CD4-positive, alpha-beta memory T cell (primary cell): ENCODE results near the gene GTF2B. TPM values are rescaled to one million over a fixed set of nuclear protein-coding genes. Genes with fewer than 3 reads are reported as not detected.
"Not testable (repeated sequence)": the region's sequence is repeated elsewhere in the genome, so short reads cannot be mapped to it uniquely, and the experiment has no call there.

Experiments used
- CTCF ChIA-PET: fragments of 350-600 bp; sonication (Branson Sonifier 250); formaldehyde crosslinking; loops from one replicate; lab custom pipeline; 2021; ENCODE audit warnings: inconsistent platforms; ENCODE audit not compliant: partially characterized antibody; lab: Charles Lee
- POLR2A ChIA-PET: fragments of 350-600 bp; sonication (Branson Sonifier 250); formaldehyde crosslinking; loops from one replicate; lab custom pipeline; 2021; ENCODE audit not compliant: partially characterized antibody; lab: Charles Lee
- DNase-seq, 5 donors: peaks; one replicate each; pipeline versions ENCODE4 v3.0.0 to v3.0.0-alpha.2; 2020 to 2022; ENCODE audit warnings: mixed read lengths in 1 of 5
- H3K27ac ChIP-seq: one replicate; pipeline ENCODE4 v1.7.0; 2013; ENCODE audit warnings: low read depth, low read length
- H3K27me3 ChIP-seq: 2 replicates; pipeline ENCODE4 v1.7.0; 2013; ENCODE audit warnings: mild to moderate bottlenecking, low read length, moderate library complexity; ENCODE audit not compliant: insufficient read depth
- H3K36me3 ChIP-seq: 2 replicates; pipeline ENCODE4 v1.7.0; 2013; ENCODE audit warnings: mild to moderate bottlenecking, low read length, moderate library complexity; ENCODE audit not compliant: insufficient read depth
- H3K4me1 ChIP-seq: 2 replicates; pipeline ENCODE4 v1.7.0; 2013; ENCODE audit warnings: mild to moderate bottlenecking, low read length, moderate library complexity; ENCODE audit not compliant: insufficient read depth
- H3K4me3 ChIP-seq, 2 donors: one replicate each; pipeline ENCODE4 v1.7.0; 2013; ENCODE audit warnings: low read length in 2 of 2, mild to moderate bottlenecking in 1 of 2
- H3K9me3 ChIP-seq, 2 donors: one replicate each; pipeline ENCODE4 v1.7.0; 2013; ENCODE audit warnings: low read length in 2 of 2, control low read depth in 1 of 2; ENCODE audit not compliant: control insufficient read depth in 1 of 2
- H3K27ac Mint-ChIP-seq, 7 donors: one replicate each; pipeline ENCODE4 v1.8.0; 2020 to 2021; ENCODE audit warnings: mixed read lengths in 7 of 7, mild to moderate bottlenecking in 6 of 7, inconsistent platforms in 3 of 7, moderate library complexity in 3 of 7
- H3K27me3 Mint-ChIP-seq, 2 donors: one replicate each; pipeline ENCODE4 v1.8.0; 2020 to 2021; ENCODE audit warnings: mixed read lengths in 2 of 2
- H3K36me3 Mint-ChIP-seq, 2 donors: one replicate each; pipeline ENCODE4 v1.8.0; 2020 to 2021; ENCODE audit warnings: mixed read lengths in 2 of 2, inconsistent platforms in 1 of 2, mild to moderate bottlenecking in 1 of 2
- H3K4me1 Mint-ChIP-seq, 4 donors: one replicate each; pipeline ENCODE4 v1.8.0; 2020 to 2021; ENCODE audit warnings: mixed read lengths in 4 of 4, mild to moderate bottlenecking in 1 of 4
- H3K4me3 Mint-ChIP-seq, 8 donors: one replicate each; pipeline ENCODE4 v1.8.0; 2020 to 2021; ENCODE audit warnings: mixed read lengths in 8 of 8, mild to moderate bottlenecking in 7 of 8, moderate library complexity in 6 of 8, inconsistent platforms in 3 of 8
- H3K9me3 Mint-ChIP-seq, 8 donors: one replicate each; pipeline ENCODE4 v1.8.0; 2020 to 2021; ENCODE audit warnings: mixed read lengths in 8 of 8, mild to moderate bottlenecking in 5 of 8, inconsistent platforms in 3 of 8, moderate library complexity in 1 of 8
- intact Hi-C: fragments of 100-400 bp; cut with micrococcal nuclease; formaldehyde crosslinking; loops from one replicate; pipeline ENCODE4 v1.15.1; 2023
- polyA plus RNA-seq, 2 donors: library from polyadenylated mRNA; unstranded; fragments of 300-500 nt; fragmentation: Illumina TruSeq; gene quantifications; one replicate each; pipeline ENCODE4 v1.2.3, GENCODE V29; 2021
- total RNA-seq, 2 experiments: library from RNA; stranded (reverse); gene quantifications; one replicate each; pipeline ENCODE4 v1.2.3, GENCODE V29; 2021

Gene GTF2B
- total and polyA plus RNA-seq, 4 experiments from 2014 or later, result 43.9 to 68.5 (median 49.2) TPM

DNA sequence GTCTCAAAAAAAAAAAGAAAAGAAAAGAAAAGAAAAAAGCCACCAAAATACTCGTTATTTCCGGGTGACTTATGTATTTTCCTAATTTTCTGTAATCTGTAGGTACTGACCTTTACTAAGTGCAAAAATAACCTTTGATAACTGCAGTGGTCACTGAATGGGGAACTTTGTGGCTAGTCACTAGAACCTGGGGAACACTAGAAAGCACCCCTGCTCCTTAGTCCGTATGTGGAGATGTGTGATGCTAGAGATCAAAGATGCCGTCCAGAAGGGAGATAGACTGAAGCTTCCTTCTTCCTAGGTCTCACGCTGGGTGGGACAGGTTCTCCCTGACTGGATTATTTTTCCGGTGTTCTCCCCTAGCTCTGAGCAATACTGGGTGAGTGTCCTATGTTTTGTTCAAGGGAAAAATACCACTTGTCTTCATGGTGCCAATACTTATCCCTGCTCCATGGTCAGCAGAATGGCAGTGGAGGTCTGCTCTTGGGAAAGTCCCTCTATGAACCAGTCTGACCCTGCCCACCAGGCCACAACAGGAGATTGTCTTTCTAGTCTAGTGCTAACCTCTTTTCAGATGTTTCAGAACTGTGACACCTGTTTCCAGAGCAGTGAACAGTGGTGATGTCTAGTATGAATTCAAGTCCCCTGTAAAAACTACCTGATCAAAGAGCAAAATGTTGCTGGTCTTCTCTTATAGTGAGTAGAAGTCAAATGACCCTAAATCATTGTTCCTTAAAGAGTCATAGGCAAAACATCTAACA lies 39.9 kb downstream of the GTF2B start:
- ChIA-PET POLR2A (interaction anchor here (1.5 kb wide), 1 partner anchor 39 kb away, joined by 3 read pairs; the partner anchor contains the start of gene GTF2B), CTCF (no interaction called here)
- Mint-ChIP-seq H3K9me3 (no peaks in the 10 kb centered on the region), H3K4me3 (no peak overlapping the region), H3K4me1 (peaks cover 0 to 4% (median under 1%) of the 10 kb centered on the region in 4 donors), H3K27me3 (no peaks in the 10 kb centered on the region), H3K27ac (peak overlapping the region in 5 of 7 donors; percentile 22 to 64 (median 37)), H3K36me3 (peaks cover 21 to 51% of the 10 kb centered on the region in 2 donors)
- intact Hi-C loops, result no loop called here
- no peak for DNase-seq
- peaks cover 30% of the 10 kb centered on the region for H3K36me3 ChIP-seq
- no peaks in the 10 kb centered on the region for H3K4me1 ChIP-seq
- H3K9me3 ChIP-seq, result no peaks in the 10 kb centered on the region
- no peak overlapping the region for H3K4me3 ChIP-seq
- no peak overlapping the region for H3K27ac ChIP-seq
- H3K27me3 ChIP-seq, result no peaks in the 10 kb centered on the region

DNA sequence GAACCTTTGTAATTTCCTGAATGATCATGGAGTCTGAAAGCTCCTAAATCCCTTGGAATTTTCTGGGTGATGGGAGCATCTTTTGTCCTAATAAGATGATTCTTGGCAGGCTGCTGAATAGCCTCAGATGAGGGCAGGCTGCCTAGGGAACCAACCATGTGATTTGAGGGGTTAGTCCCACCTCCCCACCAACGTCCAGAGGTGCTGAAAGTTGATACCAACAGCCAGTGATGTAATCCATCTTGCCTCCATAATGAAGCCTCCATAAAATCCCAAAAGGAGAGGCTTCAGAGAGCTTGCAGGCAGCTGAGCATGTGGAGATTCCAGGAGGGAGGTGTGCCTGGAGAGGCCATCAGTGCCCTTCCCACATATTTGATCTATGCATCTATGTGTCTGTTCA lies 43.7 kb downstream of the GTF2B start:
- ChIA-PET POLR2A (interaction anchor here (2.1 kb wide), 1 partner anchor 17 kb away, joined by 7 read pairs; no protein-coding TSS in a partner anchor), CTCF (interaction anchor here (1.0 to 1.8 kb wide), 3 partner anchors 13 to 29 kb away, joined by 3 to 9 read pairs (median 4); no protein-coding TSS in a partner anchor)
- Mint-ChIP-seq H3K4me1 (peaks cover 0 to 3% (median under 1%) of the 10 kb centered on the region in 4 donors), H3K27ac (no peak overlapping the region), H3K27me3 (no peaks in the 10 kb centered on the region), H3K4me3 (no peak overlapping the region), H3K36me3 (peaks cover 9 to 24% of the 10 kb centered on the region in 2 donors), H3K9me3 (no peaks in the 10 kb centered on the region)
- no peaks in the 10 kb centered on the region for H3K27me3 ChIP-seq
- H3K4me1 ChIP-seq, result no peaks in the 10 kb centered on the region
- H3K9me3 ChIP-seq, result no peaks in the 10 kb centered on the region
- no peak overlapping the region for H3K27ac ChIP-seq
- H3K4me3 ChIP-seq, result no peak overlapping the region
- H3K36me3 ChIP-seq, result peaks cover 8% of the 10 kb centered on the region
- intact Hi-C loops, result no loop called here
- DNase-seq, result no peak

DNA sequence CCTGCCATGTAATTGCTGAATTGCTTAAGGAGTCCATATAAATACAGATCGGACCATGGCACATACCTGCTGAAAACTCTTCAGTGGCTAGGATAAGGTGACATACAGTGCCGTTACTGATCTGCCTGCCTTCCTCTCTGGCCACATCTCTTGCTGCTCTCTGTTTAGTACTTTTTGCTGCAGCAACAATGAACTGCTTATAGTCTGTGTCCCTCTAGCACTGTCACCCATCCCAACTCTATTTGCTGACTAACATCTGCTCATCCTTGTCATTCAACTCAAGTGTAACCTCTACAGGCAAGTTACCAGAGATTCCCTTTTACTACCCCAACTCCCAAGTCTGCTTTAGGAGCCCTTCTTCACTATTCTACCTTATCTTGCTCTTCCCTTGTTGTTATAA lies 65.6 kb downstream of the GTF2B start:
- Histone ChIP-seq H3K27me3 (no peaks in the 10 kb centered on the region), H3K4me1 (no peaks in the 10 kb centered on the region), H3K4me3 (no peak overlapping the region), H3K9me3 (no peaks in the 10 kb centered on the region), H3K27ac (no peak overlapping the region), H3K36me3 (peaks cover 9% of the 10 kb centered on the region)
- no peak overlapping the region for H3K4me3 Mint-ChIP-seq
- H3K27ac Mint-ChIP-seq, result peak overlapping the region in 1 of 7 donors; percentile 58
- no peaks in the 10 kb centered on the region for H3K27me3 Mint-ChIP-seq
- POLR2A ChIA-PET, result no interaction called here
- CTCF ChIA-PET, result no interaction called here
- intact Hi-C loops, result no loop called here
- DNase-seq, result no peak
- no peaks in the 10 kb centered on the region for H3K4me1 Mint-ChIP-seq
- H3K36me3 Mint-ChIP-seq, result peaks cover 38 to 49% of the 10 kb centered on the region in 2 donors
- H3K9me3 Mint-ChIP-seq, result no peaks in the 10 kb centered on the region

DNA sequence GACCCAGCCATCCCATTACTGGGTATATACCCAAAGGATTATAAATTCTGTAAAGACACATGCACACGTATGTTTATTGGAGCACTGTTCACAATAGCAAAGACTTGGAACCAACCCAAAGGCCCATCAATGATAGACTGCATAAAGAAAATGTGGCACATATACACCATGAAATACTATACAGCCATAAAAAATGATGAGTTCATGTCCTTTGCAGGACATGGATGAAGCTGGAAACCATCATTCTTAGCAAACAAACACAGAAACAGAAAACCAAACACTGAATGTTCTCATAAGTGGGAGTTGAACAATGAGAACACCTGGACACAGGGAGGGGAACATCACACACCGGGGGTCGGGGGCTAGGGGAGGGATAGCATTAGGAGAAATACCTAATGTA lies 71.7 kb downstream of the GTF2B start:
- H3K36me3 ChIP-seq, result peaks cover 12% of the 10 kb centered on the region

DNA sequence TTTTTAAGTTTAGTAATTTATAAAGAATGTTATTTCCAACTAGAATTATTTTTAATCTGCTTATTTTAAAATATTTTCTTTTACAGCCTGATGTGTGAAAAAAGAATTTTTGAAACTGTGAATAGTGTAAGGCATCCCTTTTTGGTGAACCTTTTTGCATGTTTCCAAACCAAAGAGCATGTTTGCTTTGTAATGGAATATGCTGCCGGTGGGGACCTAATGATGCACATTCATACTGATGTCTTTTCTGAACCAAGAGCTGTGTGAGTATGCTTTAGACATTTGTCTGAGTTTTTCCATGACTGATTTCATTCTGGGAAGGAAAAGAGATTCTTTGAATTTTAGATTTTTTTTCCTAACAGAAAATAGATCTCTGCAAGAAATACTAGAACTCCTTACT lies 77.9 kb downstream of the GTF2B start:
- H3K36me3 ChIP-seq, result peaks cover 6% of the 10 kb centered on the region
- CTCF ChIA-PET, result no interaction called here
- no peak for DNase-seq
- no peaks in the 10 kb centered on the region for H3K9me3 Mint-ChIP-seq
- intact Hi-C loops, result no loop called here
- no peak overlapping the region for H3K27ac ChIP-seq
- no peak overlapping the region for H3K27ac Mint-ChIP-seq
- peaks cover 38 to 40% of the 10 kb centered on the region in 2 donors for H3K36me3 Mint-ChIP-seq
- H3K4me3 ChIP-seq, result no peak overlapping the region
- H3K9me3 ChIP-seq, result no peaks in the 10 kb centered on the region
- H3K27me3 ChIP-seq, result no peaks in the 10 kb centered on the region
- H3K4me1 Mint-ChIP-seq, result no peaks in the 10 kb centered on the region
- POLR2A ChIA-PET, result no interaction called here
- no peaks in the 10 kb centered on the region for H3K27me3 Mint-ChIP-seq
- no peaks in the 10 kb centered on the region for H3K4me1 ChIP-seq
- H3K4me3 Mint-ChIP-seq, result no peak overlapping the region

More for the DNA sequence above, 71.7 kb downstream of the GTF2B start:
- H3K9me3 ChIP-seq, H3K27ac Mint-ChIP-seq, H3K27ac ChIP-seq, CTCF ChIA-PET, H3K4me3 Mint-ChIP-seq, H3K27me3 Mint-ChIP-seq, H3K9me3 Mint-ChIP-seq, intact Hi-C loops, H3K4me1 ChIP-seq, H3K4me3 ChIP-seq, H3K4me1 Mint-ChIP-seq, H3K27me3 ChIP-seq, DNase-seq, POLR2A ChIA-PET: not testable (repeated sequence)
- H3K36me3 Mint-ChIP-seq, result peaks cover 42 to 44% of the 10 kb centered on the region in 2 donors

DNA sequence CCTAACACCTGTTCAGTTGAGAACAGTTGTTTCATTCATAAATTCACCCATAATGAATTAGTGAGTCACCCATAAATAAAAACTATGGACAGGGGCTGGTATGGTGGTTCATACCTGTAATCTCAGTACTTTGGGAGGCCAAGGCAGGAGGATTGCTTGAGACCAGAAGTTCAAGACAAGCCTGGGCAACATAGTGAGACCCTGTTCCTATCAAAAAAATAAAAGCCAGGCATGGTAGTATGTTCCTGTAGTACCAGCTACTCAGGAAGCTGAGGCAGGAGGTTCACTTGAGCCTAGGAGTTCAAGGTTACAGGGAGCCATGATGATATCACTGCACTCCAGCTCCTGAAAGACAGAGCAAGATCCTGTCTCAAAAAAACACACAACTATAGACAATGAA lies 79.0 kb downstream of the GTF2B start:
- H3K36me3 ChIP-seq, result peaks cover 6% of the 10 kb centered on the region
- no peaks in the 10 kb centered on the region for H3K27me3 ChIP-seq
- POLR2A ChIA-PET, result no interaction called here
- Mint-ChIP-seq H3K4me3 (no peak overlapping the region), H3K4me1 (no peaks in the 10 kb centered on the region), H3K27ac (peak overlapping the region in 1 of 7 donors; percentile 4), H3K36me3 (peaks cover 32 to 34% of the 10 kb centered on the region in 2 donors), H3K9me3 (no peaks in the 10 kb centered on the region), H3K27me3 (no peaks in the 10 kb centered on the region)
- no peaks in the 10 kb centered on the region for H3K9me3 ChIP-seq
- CTCF ChIA-PET, result no interaction called here
- H3K4me3 ChIP-seq, result no peak overlapping the region
- H3K4me1 ChIP-seq, result no peaks in the 10 kb centered on the region
- H3K27ac ChIP-seq, result no peak overlapping the region
- intact Hi-C loops, result no loop called here
- DNase-seq, result no peak

DNA sequence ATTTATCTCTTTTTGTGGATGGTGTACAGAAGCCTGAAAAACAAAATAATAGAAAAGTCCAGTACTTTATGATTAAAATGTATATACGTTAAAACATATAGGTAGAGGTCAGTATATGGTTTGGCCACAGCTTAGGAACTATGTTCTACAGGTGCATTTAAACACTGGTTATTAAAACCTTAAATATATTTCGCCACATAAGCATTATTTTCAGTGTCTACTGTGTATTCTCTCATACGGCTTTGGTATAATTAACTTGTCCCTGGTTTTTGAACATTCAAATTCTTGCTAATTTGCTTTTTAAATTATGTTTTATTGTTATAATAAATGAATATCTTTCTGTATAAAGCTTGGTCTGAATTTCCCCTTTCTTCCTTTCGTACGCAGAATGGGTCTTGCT lies 87.9 kb downstream of the GTF2B start:
- no peak for DNase-seq
- Mint-ChIP-seq H3K4me1 (peaks cover 7 to 14% (median 11%) of the 10 kb centered on the region in 4 donors), H3K4me3 (no peak overlapping the region), H3K27ac (no peak overlapping the region), H3K9me3 (peaks cover 0 to 8% (median 0%) of the 10 kb centered on the region in 8 donors), H3K27me3 (no peaks in the 10 kb centered on the region), H3K36me3 (peaks cover 42 to 46% of the 10 kb centered on the region in 2 donors)
- Histone ChIP-seq H3K36me3 (peaks cover 12% of the 10 kb centered on the region), H3K9me3 (no peaks in the 10 kb centered on the region), H3K27me3 (no peaks in the 10 kb centered on the region), H3K4me3 (no peak overlapping the region), H3K27ac (no peak overlapping the region), H3K4me1 (no peaks in the 10 kb centered on the region)
- ChIA-PET POLR2A (no interaction called here), CTCF (no interaction called here)
- intact Hi-C loops, result no loop called here
